Activated naive CD4-positive, alpha-beta T cell treated with anti-CD3 and anti-CD28 coated beads, Interleukin-2, amount 10 ng/mL, durations not matched to agents 7 days and 5 days (primary cell): ENCODE data around the gene TAB2.
"Not testable (repeated sequence)": the region's sequence is repeated elsewhere in the genome, so short reads cannot be mapped to it uniquely, and the experiment has no call there.

Experiments used
- CTCF ChIA-PET: fragments of 350-600 bp; sonication (Branson Sonifier 250); formaldehyde crosslinking; loops from one replicate; lab custom pipeline; 2021; ENCODE audit warnings: antibody characterized with exemption; lab: Charles Lee
- DNase-seq: peaks from one replicate; pipeline ENCODE4 v3.0.0-alpha.2; 2020
- H3K27ac Mint-ChIP-seq: one replicate; pipeline ENCODE4 v1.8.0; 2021; ENCODE audit warnings: mild to moderate bottlenecking, moderate library complexity, mixed read lengths
- H3K27me3 Mint-ChIP-seq: one replicate; pipeline ENCODE4 v1.8.0; 2021; ENCODE audit warnings: mild to moderate bottlenecking, mixed read lengths
- H3K36me3 Mint-ChIP-seq: one replicate; pipeline ENCODE4 v1.8.0; 2021; ENCODE audit warnings: mixed read lengths
- H3K4me1 Mint-ChIP-seq: one replicate; pipeline ENCODE4 v1.8.0; 2021; ENCODE audit warnings: mixed read lengths
- H3K4me3 Mint-ChIP-seq: one replicate; pipeline ENCODE4 v1.8.0; 2021; ENCODE audit warnings: mild to moderate bottlenecking, moderate library complexity, mixed read lengths
- H3K9me3 Mint-ChIP-seq: one replicate; pipeline ENCODE4 v1.8.0; 2021; ENCODE audit warnings: mixed read lengths

Gene TAB2

DNA sequence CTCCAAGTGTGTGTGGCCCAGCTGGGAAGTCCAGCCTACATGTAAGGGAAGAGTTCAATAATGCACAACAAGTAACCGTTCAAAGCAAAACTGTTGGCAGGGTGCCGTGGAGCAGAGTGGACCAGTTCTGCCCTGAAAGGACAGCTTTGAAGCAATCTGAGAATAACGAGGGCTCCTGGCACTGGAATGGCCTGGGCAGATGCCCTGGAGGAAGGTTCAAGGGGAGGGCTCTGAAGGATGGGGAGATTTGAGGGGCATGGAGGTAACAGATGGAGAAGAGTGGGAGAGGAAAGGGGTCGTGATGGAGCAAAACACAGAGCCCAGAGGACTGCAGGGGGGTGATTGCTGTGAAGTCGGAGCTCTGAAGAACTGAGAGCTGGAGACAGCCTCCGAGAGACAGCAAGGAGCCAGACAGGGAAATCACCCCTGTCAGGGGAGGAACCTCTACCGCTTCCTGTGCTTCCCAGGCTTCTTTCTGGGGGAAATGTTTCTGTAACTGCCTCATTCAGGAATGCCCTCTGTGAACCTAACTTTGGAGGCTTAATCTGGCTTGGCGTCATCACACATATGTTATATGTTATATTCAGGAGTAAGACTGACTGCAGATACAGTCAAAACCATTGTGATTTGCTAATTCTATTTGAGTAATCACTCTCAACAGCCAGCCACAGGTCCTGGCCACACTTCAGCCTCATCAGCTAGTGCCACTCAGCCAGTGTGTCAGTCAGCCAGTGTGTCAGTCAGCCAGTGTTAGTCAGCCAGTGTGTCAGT is 126.1 kb downstream of the TAB2 start:
- H3K4me1 Mint-ChIP-seq: no peaks in the 10 kb centered on the region
- no peak overlapping the region for H3K27ac Mint-ChIP-seq
- H3K27me3 Mint-ChIP-seq: peaks cover 3% of the 10 kb centered on the region
- DNase-seq: no peak
- CTCF ChIA-PET: interaction anchor here (0.9 to 6.8 kb wide), 2 partner anchors 11 to 73 kb away, joined by 4 to 31 read pairs; no protein-coding TSS in a partner anchor
- no peaks in the 10 kb centered on the region for H3K36me3 Mint-ChIP-seq
- peaks cover 3% of the 10 kb centered on the region for H3K9me3 Mint-ChIP-seq
- H3K4me3 Mint-ChIP-seq: no peak overlapping the region

DNA sequence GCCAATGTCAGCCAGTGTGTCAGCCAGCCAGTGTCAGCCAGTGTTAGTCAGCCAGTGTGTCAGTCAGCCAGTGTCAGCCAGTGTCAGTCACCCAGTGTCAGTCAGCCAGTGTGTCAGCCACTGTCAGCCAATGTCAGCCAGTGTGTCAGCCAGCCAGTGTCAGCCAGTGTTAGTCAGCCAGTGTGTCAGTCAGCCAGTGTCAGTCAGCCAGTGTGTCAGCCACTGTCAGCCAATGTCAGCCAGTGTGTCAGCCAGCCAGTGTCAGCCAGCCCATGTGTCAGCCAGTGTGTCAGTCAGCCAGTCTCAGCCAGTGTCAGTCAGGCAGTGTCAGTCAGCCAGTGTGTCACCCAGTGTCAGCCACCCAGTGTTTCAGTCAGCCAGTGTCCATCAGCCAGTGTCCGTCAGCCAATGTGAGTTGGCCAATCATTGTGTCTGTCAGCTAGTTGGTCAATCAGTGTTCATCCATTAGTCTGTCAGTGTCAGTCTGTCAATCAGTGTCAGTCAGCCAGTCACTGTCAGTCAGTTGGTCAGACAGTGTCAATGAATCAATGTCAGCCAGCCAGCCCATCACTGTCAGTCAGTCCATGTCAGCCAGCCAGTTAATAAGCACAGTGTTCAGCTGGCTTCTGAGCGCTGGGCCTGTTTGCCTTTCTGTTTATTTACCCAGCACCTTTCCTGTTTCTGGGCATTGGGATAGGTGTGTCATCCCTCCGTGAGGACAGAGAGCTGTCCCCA is 127.0 kb downstream of the TAB2 start:
- H3K36me3 Mint-ChIP-seq, H3K4me1 Mint-ChIP-seq, H3K27me3 Mint-ChIP-seq, H3K9me3 Mint-ChIP-seq, H3K4me3 Mint-ChIP-seq, DNase-seq: not testable (repeated sequence)
- CTCF ChIA-PET: interaction anchor here (0.8 to 6.8 kb wide), 5 partner anchors 12 to 877 kb away, joined by 3 to 31 read pairs (median 3); no protein-coding TSS in a partner anchor
- H3K27ac Mint-ChIP-seq: peak overlapping the region; percentile 11

DNA sequence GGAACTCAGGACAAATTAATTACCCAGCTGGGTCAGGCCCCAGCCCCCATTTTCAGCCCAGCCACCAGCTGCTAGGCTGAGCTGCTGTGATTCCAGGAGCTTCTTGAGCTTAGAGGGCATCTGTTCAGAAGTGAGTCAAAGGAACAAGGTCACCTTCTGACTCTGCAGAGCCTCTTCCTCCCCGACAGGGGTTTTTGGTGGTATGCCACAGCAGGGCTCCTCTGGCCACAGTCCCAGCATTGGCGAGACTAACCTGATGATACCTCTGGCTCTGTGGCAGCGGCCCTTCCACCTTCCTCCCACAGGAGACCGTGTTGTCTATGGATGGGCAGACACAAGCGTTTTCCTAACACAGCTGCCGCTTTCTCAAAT is 127.6 kb downstream of the TAB2 start:
- Mint-ChIP-seq H3K27ac (peak overlapping the region; percentile 11), H3K9me3 (peaks cover 3% of the 10 kb centered on the region), H3K27me3 (peaks cover 3% of the 10 kb centered on the region), H3K36me3 (peaks cover 5% of the 10 kb centered on the region), H3K4me3 (no peak overlapping the region), H3K4me1 (peaks cover 2% of the 10 kb centered on the region)
- CTCF ChIA-PET: interaction anchor here (0.8 to 6.8 kb wide), 6 partner anchors 10 to 878 kb away, joined by 3 to 31 read pairs (median 4); no protein-coding TSS in a partner anchor
- no peak for DNase-seq

DNA sequence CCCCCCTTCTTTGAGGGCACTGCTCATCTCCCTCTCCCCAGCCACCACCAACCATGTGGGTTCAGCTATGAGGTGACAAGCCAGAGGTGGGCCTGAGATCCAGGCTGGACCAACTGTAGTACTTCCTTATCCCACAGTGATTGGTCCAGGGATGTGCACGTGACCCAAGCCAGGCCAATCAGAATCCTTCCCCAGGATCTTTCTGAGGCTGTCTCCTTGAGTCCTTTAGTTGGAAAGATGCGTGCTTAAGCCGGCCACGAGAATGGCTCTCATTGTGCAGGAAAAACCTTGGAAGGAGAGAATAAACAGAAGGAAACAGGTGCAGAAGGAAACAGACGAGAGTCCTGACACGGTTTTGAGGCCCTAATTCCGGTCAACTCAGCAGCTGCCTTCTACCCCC is 128.1 kb downstream of the TAB2 start:
- CTCF ChIA-PET: interaction anchor here (0.8 to 6.8 kb wide), 6 partner anchors 10 to 878 kb away, joined by 3 to 31 read pairs (median 4); no protein-coding TSS in a partner anchor
- Mint-ChIP-seq H3K27ac (no peak overlapping the region), H3K27me3 (peaks cover 3% of the 10 kb centered on the region), H3K36me3 (peaks cover 5% of the 10 kb centered on the region), H3K9me3 (peaks cover 3% of the 10 kb centered on the region), H3K4me3 (no peak overlapping the region), H3K4me1 (peaks cover 3% of the 10 kb centered on the region)
- DNase-seq: no peak

DNA sequence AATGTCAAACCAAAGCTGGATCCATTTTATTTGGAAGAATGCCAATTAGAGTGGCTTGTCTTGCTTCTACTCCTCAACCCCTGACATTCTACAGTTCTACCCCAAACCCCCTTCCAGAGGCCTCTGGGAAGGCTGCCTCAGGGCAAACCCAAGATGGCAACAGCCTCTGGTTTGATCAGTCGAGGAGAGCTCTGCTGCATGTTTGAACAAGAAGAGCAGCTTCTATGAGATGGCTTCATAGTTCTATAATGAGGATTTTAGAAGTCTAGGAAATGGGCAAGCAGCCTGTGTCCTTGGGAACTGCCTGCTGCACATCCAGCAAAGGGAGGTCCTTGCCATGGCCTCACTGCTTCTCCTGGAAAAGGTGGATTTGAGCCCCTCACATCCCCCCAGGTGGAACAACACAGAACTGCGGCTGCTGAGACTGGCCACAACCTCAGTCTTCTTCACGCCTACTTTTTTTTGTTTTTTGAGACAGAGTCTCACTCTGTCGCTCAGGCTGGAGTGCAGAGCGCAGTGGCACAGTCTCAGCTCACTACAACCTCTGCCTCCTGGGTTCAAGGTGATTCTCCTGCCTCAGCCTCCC is 129.4 kb downstream of the TAB2 start:
- H3K27ac Mint-ChIP-seq: no peak overlapping the region
- peaks cover 5% of the 10 kb centered on the region for H3K4me1 Mint-ChIP-seq
- peaks cover 3% of the 10 kb centered on the region for H3K27me3 Mint-ChIP-seq
- DNase-seq: no peak
- CTCF ChIA-PET: interaction anchor here (0.6 to 6.8 kb wide), 4 partner anchors 14 to 419 kb away, joined by 3 to 31 read pairs (median 4); no protein-coding TSS in a partner anchor
- H3K36me3 Mint-ChIP-seq: peaks cover 7% of the 10 kb centered on the region
- no peak overlapping the region for H3K4me3 Mint-ChIP-seq
- peaks cover 3% of the 10 kb centered on the region for H3K9me3 Mint-ChIP-seq

DNA sequence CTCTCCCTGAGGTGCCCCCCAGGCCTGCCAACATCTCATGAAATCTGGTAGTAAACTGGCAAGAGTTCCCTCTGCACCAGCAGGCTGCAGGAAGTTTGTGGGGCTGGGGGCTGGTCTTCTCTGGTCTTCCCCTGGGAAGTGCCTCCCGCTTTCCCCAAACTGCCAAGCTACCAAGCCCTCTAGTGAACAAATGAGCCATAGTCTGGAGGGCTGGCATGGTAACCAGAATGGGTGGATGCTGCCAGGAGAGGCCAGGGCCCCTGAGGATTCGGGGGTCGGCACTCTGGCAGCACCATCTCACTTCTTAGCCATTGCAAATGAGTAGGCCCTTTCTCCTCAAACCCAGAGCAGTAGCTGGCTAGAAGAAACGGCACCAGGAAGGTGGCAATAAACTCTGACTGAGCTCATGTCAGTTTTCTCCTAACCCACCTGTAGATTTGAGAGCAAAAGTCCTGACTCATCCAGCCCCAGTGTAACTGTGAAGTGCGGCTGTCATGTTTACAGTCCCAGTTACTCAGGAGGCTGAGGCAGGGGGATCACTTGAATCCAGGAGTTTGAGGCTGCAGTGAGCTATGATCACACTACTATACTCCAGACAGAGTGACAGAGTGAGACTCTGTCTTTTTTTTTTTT is 131.4 kb downstream of the TAB2 start:
- peaks cover 8% of the 10 kb centered on the region for H3K4me1 Mint-ChIP-seq
- H3K9me3 Mint-ChIP-seq: peaks cover 3% of the 10 kb centered on the region
- no peak overlapping the region for H3K4me3 Mint-ChIP-seq
- CTCF ChIA-PET: interaction anchor here (0.7 to 6.8 kb wide), 2 partner anchors 16 to 263 kb away, joined by 3 to 31 read pairs; no protein-coding TSS in a partner anchor
- no peak for DNase-seq
- no peak overlapping the region for H3K27ac Mint-ChIP-seq
- H3K36me3 Mint-ChIP-seq: peaks cover 10% of the 10 kb centered on the region
- H3K27me3 Mint-ChIP-seq: no peaks in the 10 kb centered on the region

DNA sequence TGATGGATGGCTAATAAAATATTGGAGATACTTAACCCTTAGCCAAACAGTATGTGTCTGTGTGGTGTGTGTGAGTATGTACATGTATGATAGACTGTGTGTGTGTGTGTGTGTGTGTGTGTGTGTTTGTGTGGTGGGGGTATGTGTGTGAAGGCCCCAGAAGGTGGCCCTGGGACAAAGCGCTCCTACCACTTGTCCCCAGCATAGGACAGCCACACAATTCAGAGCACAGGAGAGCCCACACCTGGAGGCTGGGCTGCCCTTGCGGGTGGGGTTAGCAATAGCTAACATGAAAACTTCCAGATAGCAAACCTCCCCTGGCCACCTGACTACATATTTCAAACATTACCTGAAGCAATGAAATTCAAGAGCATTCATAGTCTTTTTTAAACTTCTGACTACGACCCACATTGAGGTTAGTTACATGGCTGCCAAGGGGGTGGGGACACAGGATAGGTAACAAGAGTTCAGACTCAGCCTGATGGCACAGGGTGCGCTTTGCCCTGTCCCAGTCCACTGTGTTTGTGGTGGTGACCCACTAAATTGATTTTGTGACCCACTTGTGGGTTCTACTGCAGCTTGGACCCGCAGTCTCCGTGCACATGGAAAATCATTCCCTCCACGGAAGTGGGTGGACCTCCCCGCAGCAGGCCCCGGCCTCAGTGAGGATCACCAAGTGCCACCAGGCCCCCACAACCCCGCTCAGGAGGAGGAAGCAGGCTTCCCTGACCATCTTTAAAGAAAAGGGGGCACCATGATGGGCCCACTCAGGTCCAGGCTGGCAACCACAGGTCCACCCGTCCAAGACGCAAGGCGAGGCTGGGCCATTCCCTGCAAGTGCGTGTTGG is 132.5 kb downstream of the TAB2 start:
- peak overlapping the region; percentile 35 for H3K4me3 Mint-ChIP-seq
- H3K36me3 Mint-ChIP-seq: peaks cover 10% of the 10 kb centered on the region
- H3K27me3 Mint-ChIP-seq: no peaks in the 10 kb centered on the region
- peaks cover 10% of the 10 kb centered on the region for H3K4me1 Mint-ChIP-seq
- DNase-seq: no peak
- CTCF ChIA-PET: interaction anchor here (0.7 kb wide), 1 partner anchor 264 kb away, joined by 3 read pairs; no protein-coding TSS in a partner anchor
- no peaks in the 10 kb centered on the region for H3K9me3 Mint-ChIP-seq
- no peak overlapping the region for H3K27ac Mint-ChIP-seq

DNA sequence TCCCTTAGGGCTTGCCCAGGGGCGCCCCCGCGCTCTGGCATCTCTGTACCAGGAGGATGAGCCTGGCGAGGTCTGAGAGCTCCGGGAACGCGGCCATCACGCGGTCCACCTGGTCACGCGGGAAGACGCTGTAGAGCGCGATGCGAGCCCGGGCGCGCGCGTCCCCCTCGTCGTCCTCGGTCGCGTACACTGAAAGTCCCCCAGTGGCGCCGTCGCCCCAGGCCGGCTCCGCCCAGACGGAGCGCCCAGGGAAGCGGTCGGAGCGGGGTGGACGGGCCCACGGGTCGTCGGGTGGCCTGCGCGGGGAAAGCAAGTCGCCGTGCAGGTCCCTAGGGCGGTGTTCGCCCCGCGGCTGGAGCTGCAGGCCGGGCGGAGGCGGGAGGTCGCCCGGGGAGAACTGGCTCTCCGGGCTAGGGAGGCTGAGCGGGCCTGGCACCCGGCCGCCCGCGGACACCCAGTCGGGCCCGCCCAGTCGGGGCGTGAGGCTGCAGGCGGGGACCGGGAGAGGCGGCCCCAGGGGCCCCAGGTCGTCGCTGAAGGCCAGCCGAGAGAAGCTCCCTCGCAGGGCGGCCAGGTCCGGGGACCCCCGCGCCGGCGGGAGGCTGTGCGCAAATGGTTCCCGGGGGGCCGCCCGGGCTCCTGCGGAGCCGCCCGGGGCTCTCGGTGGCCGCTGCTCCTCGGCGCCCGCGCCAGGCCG is 133.3 kb downstream of the TAB2 start:
- H3K4me1 Mint-ChIP-seq: peaks cover 10% of the 10 kb centered on the region
- H3K36me3 Mint-ChIP-seq: peaks cover 10% of the 10 kb centered on the region
- no peaks in the 10 kb centered on the region for H3K27me3 Mint-ChIP-seq
- no peaks in the 10 kb centered on the region for H3K9me3 Mint-ChIP-seq
- no peak overlapping the region for H3K27ac Mint-ChIP-seq
- no peak for DNase-seq
- H3K4me3 Mint-ChIP-seq: peak overlapping the region; percentile 35
- CTCF ChIA-PET: interaction anchor here (0.8 kb wide), 1 partner anchor 66 kb away, joined by 3 read pairs; no protein-coding TSS in a partner anchor

DNA sequence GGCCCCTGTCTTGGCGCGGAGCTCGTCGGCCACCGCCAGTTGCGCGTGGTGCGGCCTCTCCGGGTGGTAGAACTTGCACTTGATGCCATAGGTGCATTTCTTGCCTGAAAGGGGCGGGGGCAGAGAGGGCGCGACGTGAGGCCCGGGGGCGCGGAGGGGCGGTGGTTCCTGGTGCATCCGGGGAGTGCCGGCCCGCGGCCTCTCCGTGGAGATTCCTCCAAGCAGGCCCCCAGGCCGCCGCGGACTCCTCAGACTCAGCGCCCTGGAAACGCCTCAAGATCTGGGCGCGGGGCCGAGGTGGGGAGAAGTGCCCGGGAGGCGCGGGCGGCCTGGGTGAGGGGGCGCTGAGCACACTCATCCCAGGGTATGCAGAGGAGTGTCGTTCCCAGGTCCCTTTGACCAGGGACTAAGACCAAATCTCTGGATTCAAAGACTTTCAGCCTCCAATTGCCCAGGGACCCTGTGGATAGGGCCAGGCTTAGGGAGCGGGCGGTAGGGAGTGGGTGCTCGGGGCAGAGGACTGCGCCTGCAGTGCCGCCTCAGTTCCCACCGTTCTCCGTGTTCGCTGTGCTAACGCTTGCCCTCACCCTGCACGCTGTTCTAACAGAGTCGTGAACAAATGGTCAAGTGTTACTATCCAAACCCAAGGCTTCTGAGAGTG is 134.0 kb downstream of the TAB2 start:
- Mint-ChIP-seq H3K4me1 (peaks cover 10% of the 10 kb centered on the region), H3K36me3 (peaks cover 10% of the 10 kb centered on the region), H3K27me3 (no peaks in the 10 kb centered on the region), H3K4me3 (no peak overlapping the region), H3K27ac (no peak overlapping the region), H3K9me3 (no peaks in the 10 kb centered on the region)
- CTCF ChIA-PET: interaction anchor here (0.8 to 1.9 kb wide), 2 partner anchors 20 to 66 kb away, joined by 3 to 6 read pairs; no protein-coding TSS in a partner anchor
- DNase-seq: peak; percentile 53

DNA sequence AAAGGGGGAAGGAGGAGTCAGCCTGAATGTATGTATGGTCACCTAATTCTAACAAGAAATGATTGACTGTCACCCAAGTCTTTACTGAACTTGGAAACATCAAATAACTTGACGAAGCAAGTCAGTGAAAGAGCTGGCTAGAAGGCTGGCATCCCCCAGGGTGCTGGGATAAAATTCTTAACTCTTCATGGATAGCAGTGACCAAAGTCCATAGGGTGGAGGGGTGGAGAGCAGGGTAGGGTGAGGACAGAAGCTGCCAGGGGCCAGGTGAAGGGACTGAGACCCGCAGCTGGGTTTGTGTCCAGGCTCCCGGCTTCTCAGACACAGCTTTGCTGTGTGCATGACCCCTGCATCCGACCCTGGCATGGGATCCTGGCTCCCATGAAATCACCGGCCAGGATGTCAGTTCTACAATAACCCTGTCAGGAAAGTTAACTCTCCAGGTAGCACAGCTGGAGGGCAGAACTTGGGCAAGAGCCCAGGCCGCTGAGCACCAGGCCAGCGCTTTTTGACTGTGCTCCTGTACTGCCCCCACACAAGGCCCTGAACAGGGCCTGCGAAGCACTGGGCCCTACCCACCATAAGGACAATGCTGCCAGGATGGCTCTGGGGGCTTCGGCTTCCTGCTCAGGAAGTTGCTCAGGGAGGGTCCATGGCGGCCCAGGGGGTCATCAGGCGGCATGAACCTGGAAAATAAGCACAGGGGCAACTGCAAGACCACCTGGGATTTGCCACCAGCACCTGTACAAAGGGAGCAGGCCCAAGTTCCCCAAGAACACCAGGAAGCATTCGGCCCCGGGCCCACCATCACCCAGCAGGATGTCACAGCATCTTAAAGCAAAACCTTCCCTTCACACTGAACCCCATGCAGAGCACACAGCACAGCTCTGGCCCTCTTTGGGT is 134.8 kb downstream of the TAB2 start:
- H3K27ac Mint-ChIP-seq: no peak overlapping the region
- H3K9me3 Mint-ChIP-seq: no peaks in the 10 kb centered on the region
- H3K4me3 Mint-ChIP-seq: no peak overlapping the region
- H3K4me1 Mint-ChIP-seq: peaks cover 10% of the 10 kb centered on the region
- peaks cover 13% of the 10 kb centered on the region for H3K36me3 Mint-ChIP-seq
- no peaks in the 10 kb centered on the region for H3K27me3 Mint-ChIP-seq
- CTCF ChIA-PET: interaction anchor here (1.9 to 2.1 kb wide), 2 partner anchors 20 to 65 kb away, joined by 6 to 11 read pairs; no protein-coding TSS in a partner anchor
- no peak for DNase-seq

DNA sequence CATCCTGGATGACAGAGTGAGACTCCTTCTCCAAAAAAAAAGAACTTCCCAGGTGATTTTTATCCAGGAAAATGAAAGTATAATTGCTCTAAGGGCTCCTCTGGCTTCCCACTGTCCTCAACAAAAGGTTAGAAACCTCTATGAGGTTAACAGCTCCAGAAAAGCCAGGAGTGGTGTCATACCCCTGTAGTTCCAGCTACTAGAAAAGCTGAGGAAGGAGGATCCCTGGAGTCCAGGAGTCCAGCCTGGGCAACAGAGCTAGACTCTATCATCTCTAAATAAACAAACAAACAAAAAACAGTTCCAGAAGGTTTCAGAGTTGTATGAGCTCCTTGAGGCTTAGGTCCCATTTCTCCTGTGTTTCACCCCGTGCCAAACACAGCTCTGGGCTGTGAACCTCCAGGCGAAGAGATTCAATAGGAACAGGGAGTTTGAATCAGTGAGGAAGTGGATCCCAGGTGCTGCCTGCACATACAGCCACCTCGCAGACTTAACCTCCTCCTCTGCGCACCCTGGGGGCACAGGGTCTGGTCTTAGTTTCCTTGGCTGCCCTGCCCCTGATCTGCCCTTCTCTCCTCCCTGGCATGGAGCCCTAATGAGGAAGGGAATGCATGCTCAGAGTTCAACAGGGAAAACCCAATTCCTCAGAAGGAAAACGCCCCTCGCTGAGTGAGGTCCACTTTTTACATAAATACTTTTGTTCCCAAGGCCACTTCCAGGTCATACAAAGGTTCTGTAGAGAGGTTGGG is 136.3 kb downstream of the TAB2 start:
- peaks cover 10% of the 10 kb centered on the region for H3K4me1 Mint-ChIP-seq
- CTCF ChIA-PET: interaction anchor here (0.6 to 2.1 kb wide), 3 partner anchors 19 to 63 kb away, joined by 4 to 11 read pairs (median 6); no protein-coding TSS in a partner anchor
- no peak overlapping the region for H3K27ac Mint-ChIP-seq
- DNase-seq: no peak
- no peaks in the 10 kb centered on the region for H3K9me3 Mint-ChIP-seq
- H3K4me3 Mint-ChIP-seq: no peak overlapping the region
- peaks cover 17% of the 10 kb centered on the region for H3K36me3 Mint-ChIP-seq
- no peaks in the 10 kb centered on the region for H3K27me3 Mint-ChIP-seq
